HepG2 (cell line): ENCODE measurements around the gene LIPT2. TPM values are rescaled to one million over a fixed set of nuclear protein-coding genes. Genes with fewer than 3 reads are reported as not detected.

Source experiments
- ATAC-seq: fragments of 200-7000 bp; cut with Tn5 transposase; 3 replicates; pipeline ENCODE4 v1.9.1; 2020; ENCODE audit warnings: mild to moderate bottlenecking, moderate library complexity
- BruUV-seq: library from RNA; stranded (reverse); fragments of 400-500 nt; replicated peaks from 2 replicates; lab custom pipeline; 2021; lab: Mats Ljungman, UMichigan
- CTCF ChIA-PET: fragments of 300-600 bp; formaldehyde crosslinking; extraction: SDS; loops from one replicate; lab custom pipeline; 2021; ENCODE audit warnings: low total read pairs, inconsistent platforms, low intra/inter-chr PET ratio; lab: Yijun Ruan, JAX
- POLR2A ChIA-PET: fragments of 350-600 bp; sonication (Branson Sonifier 250); formaldehyde crosslinking; loops from one replicate; lab custom pipeline; 2020; ENCODE audit warnings: antibody characterized with exemption, inconsistent platforms; lab: Yijun Ruan, JAX
- DNase-seq: peaks from one replicate; pipeline ENCODE4 v3.0.0-alpha.2; 2015; ENCODE audit warnings: low spot score
- FAIRE-seq: peaks from 3 replicates; lab custom pipeline; 2011; peaks lifted over from hg19 to GRCh38; lab: Jason Lieb, UNC
- H2AFZ ChIP-seq: one replicate; pipeline ENCODE4 v1.6.1; 2011; ENCODE audit warnings: low read length, inconsistent platforms
- H3K27ac ChIP-seq: fragments of 300-600 bp; 3 replicates; pipeline ENCODE4 v1.8.0; 2011; ENCODE audit warnings: mixed run types, mild to moderate bottlenecking, mixed read lengths, low read length, inconsistent platforms; ENCODE audit not compliant: insufficient read depth; ENCODE audit errors: extremely low read length
- H3K27me3 ChIP-seq, 2 experiments: fragments of 200-600 bp in 1 of 2; 2 replicates in 1 of 2; 3 replicates in 1 of 2; pipeline versions ENCODE4 v1.6.0 to v1.8.0; 2011; ENCODE audit warnings: low read length in 2 of 2, mild to moderate bottlenecking in 2 of 2, moderate library complexity in 2 of 2, inconsistent platforms in 1 of 2; ENCODE audit not compliant: insufficient read depth in 2 of 2, control insufficient read depth in 1 of 2
- H3K36me3 ChIP-seq, 2 experiments: fragments of 200-600 bp in 1 of 2; replicated peaks in 1 of 2; 2 replicates in 1 of 2; 3 replicates in 1 of 2; pipeline versions ENCODE4 v1.5.1 to v1.8.0; 2011; ENCODE audit warnings: low read length in 2 of 2, inconsistent platforms in 1 of 2; ENCODE audit not compliant: insufficient read depth in 2 of 2, control insufficient read depth in 1 of 2
- H3K4me1 ChIP-seq: 2 replicates; pipeline ENCODE4 v1.5.1; 2012; ENCODE audit warnings: low read length, inconsistent platforms; ENCODE audit not compliant: insufficient read depth
- H3K4me2 ChIP-seq: 2 replicates; pipeline ENCODE4 v1.6.0; 2011; ENCODE audit warnings: low read depth, low read length, inconsistent platforms
- H3K4me3 ChIP-seq, 3 experiments: fragments of 200-600 bp in 1 of 3; sonication (generic), shearing (Covaris generic) in 1 of 3; replicated peaks in 1 of 3; 2 replicates each; pipeline ENCODE4 v1.5.1; 2011 to 2016; ENCODE audit warnings: low read length in 3 of 3, inconsistent platforms in 2 of 3, low read depth in 2 of 3, mild to moderate bottlenecking in 2 of 3, control low read depth in 1 of 3, mixed read lengths in 1 of 3; ENCODE audit not compliant: insufficient read depth in 1 of 3
- H3K79me2 ChIP-seq: one replicate; pipeline ENCODE4 v1.6.1; 2011; ENCODE audit warnings: low read length, inconsistent platforms; ENCODE audit not compliant: insufficient read depth
- H3K9ac ChIP-seq: 2 replicates; pipeline ENCODE4 v1.6.0; 2011; ENCODE audit warnings: mild to moderate bottlenecking, low read depth, low read length, inconsistent platforms; ENCODE audit not compliant: insufficient read depth
- H3K9me3 ChIP-seq: 2 replicates; pipeline ENCODE4 v1.5.1; 2012; ENCODE audit warnings: mild to moderate bottlenecking, low read length
- H4K20me1 ChIP-seq: 2 replicates; pipeline ENCODE4 v1.6.0; 2011; ENCODE audit warnings: inconsistent platforms, mild to moderate bottlenecking, low read length, moderate library complexity; ENCODE audit not compliant: insufficient read depth
- ATF5 ChIP-seq: sonication (generic); formaldehyde crosslinking; IDR thresholded peaks from 2 replicates; pipeline ENCODE4 v1.4.0; 2020; ENCODE audit warnings: mild to moderate bottlenecking, low read depth, missing genetic modification reagents
- BATF2 ChIP-seq: sonication (generic); formaldehyde crosslinking; IDR thresholded peaks from 2 replicates; pipeline ENCODE4 v1.8.0; 2022; ENCODE audit warnings: mild to moderate bottlenecking, missing genetic modification reagents, moderate library complexity
- HMGA1 ChIP-seq: sonication (generic); formaldehyde crosslinking; conservative IDR thresholded peaks from 2 replicates; pipeline ENCODE4 v1.4.0; 2020; ENCODE audit warnings: missing genetic modification reagents
- MBD4 ChIP-seq: IDR thresholded peaks from 2 replicates; pipeline ENCODE4 v1.6.1; 2012; ENCODE audit warnings: low read length, inconsistent platforms, borderline replicate concordance
- MED13 ChIP-seq: sonication (generic); formaldehyde crosslinking; IDR thresholded peaks from 2 replicates; pipeline ENCODE4 v1.5.0; 2020; ENCODE audit warnings: missing genetic modification reagents
- MEF2D ChIP-seq: sonication (generic); formaldehyde crosslinking; IDR thresholded peaks from 2 replicates; pipeline ENCODE4 v1.5.1; 2020; ENCODE audit warnings: mild to moderate bottlenecking, missing genetic modification reagents
- RARA ChIP-seq: IDR thresholded peaks from 2 replicates; pipeline ENCODE4 v1.6.1; 2016; ENCODE audit warnings: missing genetic modification reagents, missing compliant biosample characterization
- TFDP1 ChIP-seq: IDR thresholded peaks from 2 replicates; pipeline ENCODE4 v1.6.1; 2016; ENCODE audit warnings: missing compliant biosample characterization, missing genetic modification reagents, borderline replicate concordance
- ZBTB14 ChIP-seq: sonication (generic); formaldehyde crosslinking; IDR thresholded peaks from 2 replicates; pipeline ENCODE4 v1.4.0; 2020; ENCODE audit warnings: missing genetic modification reagents
- ZFP36L1 ChIP-seq: sonication (generic); formaldehyde crosslinking; IDR thresholded peaks from 2 replicates; pipeline ENCODE4 v1.8.0; 2022; ENCODE audit warnings: mild to moderate bottlenecking, missing genetic modification reagents, moderate library complexity
- ZNF274 ChIP-seq: sonication (generic); formaldehyde crosslinking; IDR thresholded peaks from 2 replicates; pipeline ENCODE4 v1.5.1; 2020; ENCODE audit warnings: mild to moderate bottlenecking, missing genetic modification reagents
- ZNF75D ChIP-seq: sonication (generic); formaldehyde crosslinking; IDR thresholded peaks from 2 replicates; pipeline ENCODE4 v1.8.1; 2023; ENCODE audit warnings: missing genetic modification reagents, mild to moderate bottlenecking, borderline replicate concordance
- ZSCAN21 ChIP-seq: sonication (generic); formaldehyde crosslinking; IDR thresholded peaks from 2 replicates; pipeline ENCODE4 v1.8.0; 2022; ENCODE audit warnings: mild to moderate bottlenecking, missing genetic modification reagents, moderate library complexity, borderline replicate concordance
- WGBS: methylation state at CpG from one replicate; pipeline ENCODE4 v1.1.6; 2017; ENCODE audit warnings: low lambda C conversion rate; 5-methylcytosine and 5-hydroxymethylcytosine counted together
- in situ Hi-C: cut with HindIII; loops from 2 replicates; pipeline ENCODE4 v1.10.0; 2017; ENCODE audit warnings: low pct_unique_long_range_greater_than_20kb; ENCODE audit not compliant: extremely low pct_ligation_motif_present
- intact Hi-C: fragments of 100-400 bp; cut with micrococcal nuclease; formaldehyde crosslinking; loops from one replicate; pipeline ENCODE4 v1.10.0; 2022; ENCODE audit not compliant: unreplicated experiment
- polyA plus RNA-seq, 8 experiments: library from polyadenylated mRNA; depleted of rRNA in 3 of 8; stranded (reverse) in 7 of 8; unstranded in 1 of 8; fragments of >200 nt; fragmentation: Illumina TruSeq in 4 of 8; extraction: Trizol in 4 of 8; gene quantifications; 2 replicates each; pipeline versions ENCODE4 v1.2.1 to v1.2.3, GENCODE V29; 2011 to 2016; ENCODE audit warnings: low read depth in 4 of 8, missing spikeins in 1 of 8, mixed read lengths in 1 of 8; ENCODE audit not compliant: insufficient read depth in 1 of 8
- total RNA-seq, 5 experiments: library from RNA; depleted of rRNA; stranded (reverse); fragments of >200 nt; fragmentation: Illumina TruSeq; extraction: Trizol; gene quantifications; 2 replicates each; pipeline ENCODE4 v1.2.3, GENCODE V29; 2016; ENCODE audit warnings: low read depth in 1 of 5
- TF ChIP-seq, protein P1 (sequence below): sonication (generic); formaldehyde crosslinking; IDR thresholded peaks from 2 replicates; pipeline ENCODE4 v1.4.0; 2020; ENCODE audit warnings: mild to moderate bottlenecking, missing genetic modification reagents
- TF ChIP-seq, protein P2 (sequence below): sonication (generic); formaldehyde crosslinking; IDR thresholded peaks from 2 replicates; pipeline ENCODE4 v1.8.0; 2022; ENCODE audit warnings: missing genetic modification reagents, mild to moderate bottlenecking, moderate library complexity, borderline replicate concordance

The LIPT2 gene
- total and polyA plus RNA-seq, 2 of the 13 experiments (the other 11 are each of a cell fraction or from before 2014, with no cell fraction given) = 3.0 to 5.6 TPM

DNA sequence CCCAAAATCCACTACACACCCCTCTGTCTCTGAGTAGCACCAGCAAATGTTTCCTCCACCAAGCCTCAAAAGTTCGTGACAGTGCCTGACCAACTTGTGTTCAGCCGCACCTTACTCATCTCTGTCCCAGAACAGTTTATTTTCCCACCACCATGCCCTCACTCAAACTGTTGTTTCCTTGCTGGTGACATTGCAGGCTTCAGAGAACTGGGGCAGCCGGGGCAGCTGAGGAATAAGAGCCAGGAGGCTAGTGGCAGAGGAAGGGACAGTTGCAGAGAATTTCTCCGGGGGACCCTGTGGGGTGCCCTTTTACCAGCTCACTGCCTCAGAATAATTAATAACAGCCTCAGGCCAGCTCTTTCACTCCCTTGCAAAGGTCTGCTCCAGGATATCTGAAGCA is 25.5 kb downstream of the LIPT2 start:
- ATAC-seq (no peak), FAIRE-seq (no peak), DNase-seq (no peak)
- no peak overlapping the region for H3K27ac ChIP-seq
- no TSS peak for BruUV-seq
- no peaks in the 10 kb centered on the region for H3K36me3 ChIP-seq
- no peak for TF ChIP-seq ZNF75D (CRISPR knock-in tag)
- no peak for TF ChIP-seq TFDP1 (CRISPR knock-in tag)
- no peak for TF ChIP-seq HMGA1
- no peak for TF ChIP-seq ZSCAN21 (CRISPR knock-in tag)
- no peak for TF ChIP-seq MEF2D (CRISPR knock-in tag)
- TF ChIP-seq RARA = no peak
- TF ChIP-seq, protein P1, sequence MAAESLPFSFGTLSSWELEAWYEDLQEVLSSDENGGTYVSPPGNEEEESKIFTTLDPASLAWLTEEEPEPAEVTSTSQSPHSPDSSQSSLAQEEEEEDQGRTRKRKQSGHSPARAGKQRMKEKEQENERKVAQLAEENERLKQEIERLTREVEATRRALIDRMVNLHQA (CRISPR knock-in tag) = no peak
- TF ChIP-seq BATF2 (CRISPR knock-in tag) = no peak
- no peak for TF ChIP-seq MBD4
- TF ChIP-seq, protein P2, sequence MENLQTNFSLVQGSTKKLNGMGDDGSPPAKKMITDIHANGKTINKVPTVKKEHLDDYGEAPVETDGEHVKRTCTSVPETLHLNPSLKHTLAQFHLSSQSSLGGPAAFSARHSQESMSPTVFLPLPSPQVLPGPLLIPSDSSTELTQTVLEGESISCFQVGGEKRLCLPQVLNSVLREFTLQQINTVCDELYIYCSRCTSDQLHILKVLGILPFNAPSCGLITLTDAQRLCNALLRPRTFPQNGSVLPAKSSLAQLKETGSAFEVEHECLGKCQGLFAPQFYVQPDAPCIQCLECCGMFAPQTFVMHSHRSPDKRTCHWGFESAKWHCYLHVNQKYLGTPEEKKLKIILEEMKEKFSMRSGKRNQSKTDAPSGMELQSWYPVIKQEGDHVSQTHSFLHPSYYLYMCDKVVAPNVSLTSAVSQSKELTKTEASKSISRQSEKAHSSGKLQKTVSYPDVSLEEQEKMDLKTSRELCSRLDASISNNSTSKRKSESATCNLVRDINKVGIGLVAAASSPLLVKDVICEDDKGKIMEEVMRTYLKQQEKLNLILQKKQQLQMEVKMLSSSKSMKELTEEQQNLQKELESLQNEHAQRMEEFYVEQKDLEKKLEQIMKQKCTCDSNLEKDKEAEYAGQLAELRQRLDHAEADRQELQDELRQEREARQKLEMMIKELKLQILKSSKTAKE = no peak
- TF ChIP-seq MED13 = no peak
- TF ChIP-seq ZBTB14 (CRISPR knock-in tag) = no peak
- TF ChIP-seq ZFP36L1 (CRISPR knock-in tag) = no peak
- TF ChIP-seq ZNF274 (CRISPR knock-in tag) = no peak
- no peak for TF ChIP-seq ATF5 (CRISPR knock-in tag)
- TF ChIP-seq, all 625 proteins: peak for 0
- in situ Hi-C loops = loop anchor here (10.0 kb wide), 1 partner anchor 87 kb away; no protein-coding TSS in a partner anchor
- no peak overlapping the region for H2AFZ ChIP-seq
- no peaks in the 10 kb centered on the region for H4K20me1 ChIP-seq
- intact Hi-C loops = no loop called here
- no peak overlapping the region; a peak in 1 of 6 replicates for H3K4me3 ChIP-seq
- 58% methylated on average over 4 of the region's 4 CpGs for WGBS
- H3K4me1 ChIP-seq = peaks cover 42% of the 10 kb centered on the region
- H3K4me2 ChIP-seq = no peak overlapping the region
- H3K27me3 ChIP-seq = no peaks in the 10 kb centered on the region
- POLR2A ChIA-PET = no interaction called here
- H3K9ac ChIP-seq = no peak overlapping the region
- no peaks in the 10 kb centered on the region for H3K79me2 ChIP-seq
- H3K9me3 ChIP-seq = no peaks in the 10 kb centered on the region
- CTCF ChIA-PET = no interaction called here
